HS-5 (cell line): ENCODE results near the gene RAB11A.

Experiments used
- DNase-seq: peaks from one replicate; pipeline ENCODE4 v3.0.0-alpha.2; 2012; ENCODE audit warnings: low read depth

RAB11A gene

DNA sequence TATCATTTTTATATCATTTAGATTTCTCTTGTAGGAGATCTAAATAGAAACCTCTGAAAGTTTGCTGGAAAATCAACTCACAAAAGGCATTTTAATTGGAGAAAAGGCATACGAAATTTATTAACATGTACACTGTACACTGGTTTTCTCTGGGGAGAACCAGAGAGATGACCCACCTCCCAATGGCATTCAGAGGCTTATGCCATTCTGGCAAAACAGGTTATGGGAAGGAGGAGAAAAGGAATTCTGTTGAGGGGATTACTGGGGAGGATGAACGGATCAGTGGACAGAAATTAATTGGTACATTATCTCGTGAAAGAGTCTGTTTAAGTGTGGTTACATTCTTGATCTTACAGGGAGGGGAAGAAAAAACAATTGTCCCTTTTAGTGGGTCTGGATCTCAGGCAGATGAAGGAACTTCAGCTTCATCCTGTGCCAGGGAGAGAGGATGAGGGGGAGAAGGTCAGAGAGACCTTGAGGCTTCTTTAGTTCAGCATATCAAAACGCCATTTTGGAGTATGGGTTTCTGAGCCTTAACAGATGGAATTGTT lies 16.5 kb downstream of the RAB11A start:
- DNase-seq = no peak

DNA sequence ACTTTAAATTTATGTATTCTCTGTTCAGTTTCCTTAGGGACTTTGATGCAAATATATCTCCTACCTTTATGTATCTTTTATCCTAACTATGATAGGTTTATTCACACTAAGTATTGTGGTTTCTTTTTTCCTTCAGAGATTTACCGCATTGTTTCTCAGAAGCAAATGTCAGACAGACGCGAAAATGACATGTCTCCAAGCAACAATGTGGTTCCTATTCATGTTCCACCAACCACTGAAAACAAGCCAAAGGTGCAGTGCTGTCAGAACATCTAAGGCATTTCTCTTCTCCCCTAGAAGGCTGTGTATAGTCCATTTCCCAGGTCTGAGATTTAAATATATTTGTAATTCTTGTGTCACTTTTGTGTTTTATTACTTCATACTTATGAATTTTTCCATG lies 18.3 kb downstream of the RAB11A start:
- no peak for DNase-seq

DNA sequence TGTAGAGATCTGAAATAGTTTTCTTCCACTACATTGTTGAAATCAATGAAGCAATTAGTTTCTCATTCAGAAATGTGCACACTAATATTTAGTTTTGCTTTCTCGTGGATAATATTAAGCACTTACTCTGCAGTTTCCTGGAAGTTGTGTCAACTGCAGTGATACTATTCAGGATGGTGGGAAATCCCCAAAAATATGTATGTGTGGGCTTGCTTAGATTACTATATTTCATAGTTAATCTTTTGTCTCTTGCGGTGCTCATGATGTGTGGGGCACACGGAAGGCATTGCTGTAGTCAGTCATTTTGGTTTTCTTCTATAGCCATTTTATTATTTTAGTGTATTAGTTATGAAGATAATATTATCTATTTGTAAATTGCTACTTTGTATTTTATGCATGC lies 19.7 kb downstream of the RAB11A start:
- no peak for DNase-seq

DNA sequence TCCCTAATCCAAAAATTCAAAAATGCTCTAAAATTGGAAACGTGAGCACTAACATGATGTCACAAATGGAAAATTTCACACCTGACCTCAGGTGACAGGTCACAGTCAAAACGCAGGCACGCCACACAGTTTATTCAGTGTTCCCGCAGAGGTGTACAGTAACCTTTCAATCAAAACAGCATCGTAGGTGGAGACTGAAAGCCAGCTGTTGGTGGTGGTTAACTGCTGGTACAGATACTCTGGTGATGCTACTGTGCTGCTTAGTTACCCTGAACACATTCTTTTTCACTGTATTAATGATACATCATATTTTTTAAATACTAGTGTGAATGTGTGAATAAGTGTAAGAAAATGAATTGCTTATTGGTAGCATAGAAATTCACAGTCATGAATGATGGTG lies 23.8 kb downstream of the RAB11A start:
- DNase-seq = no peak

DNA sequence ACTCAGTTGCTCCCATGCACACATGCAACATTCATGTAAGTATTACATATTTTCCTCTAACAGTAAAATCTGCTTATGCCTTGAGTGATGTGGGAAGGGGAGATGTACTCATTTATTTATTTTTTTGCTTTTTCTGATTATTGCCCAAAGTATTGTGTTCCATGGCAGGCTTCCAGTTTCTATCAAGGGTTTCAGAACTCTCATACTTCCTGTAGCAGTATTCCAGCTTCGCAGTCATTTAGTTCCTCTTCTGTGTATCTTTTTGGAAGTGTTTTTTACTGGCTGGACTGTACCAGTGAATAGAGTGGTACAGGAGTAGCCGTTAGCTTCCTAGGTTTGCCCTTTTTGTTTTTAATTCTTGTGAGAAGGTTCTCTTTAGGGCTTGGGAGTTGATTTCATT lies 26.9 kb downstream of the RAB11A start:
- no peak for DNase-seq

DNA sequence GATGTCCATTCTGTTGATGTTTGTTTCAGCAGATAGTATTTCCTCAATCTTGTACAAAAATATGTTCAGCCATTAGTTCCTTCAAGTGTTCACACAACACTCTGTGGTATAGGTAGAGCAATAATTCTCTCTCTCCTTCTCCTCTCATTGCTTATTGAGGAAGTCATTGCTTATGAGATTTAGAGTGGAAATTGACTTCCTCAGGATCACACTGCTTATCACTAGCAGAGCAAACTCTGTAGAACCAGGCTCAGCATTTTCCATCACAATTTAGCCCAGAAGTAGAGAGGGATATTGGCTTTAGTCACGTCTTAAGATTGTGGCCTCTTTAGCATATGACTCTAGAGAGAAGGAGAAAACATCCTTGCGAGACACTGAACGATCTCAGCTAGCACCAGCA lies 31.2 kb downstream of the RAB11A start:
- DNase-seq = no peak

DNA sequence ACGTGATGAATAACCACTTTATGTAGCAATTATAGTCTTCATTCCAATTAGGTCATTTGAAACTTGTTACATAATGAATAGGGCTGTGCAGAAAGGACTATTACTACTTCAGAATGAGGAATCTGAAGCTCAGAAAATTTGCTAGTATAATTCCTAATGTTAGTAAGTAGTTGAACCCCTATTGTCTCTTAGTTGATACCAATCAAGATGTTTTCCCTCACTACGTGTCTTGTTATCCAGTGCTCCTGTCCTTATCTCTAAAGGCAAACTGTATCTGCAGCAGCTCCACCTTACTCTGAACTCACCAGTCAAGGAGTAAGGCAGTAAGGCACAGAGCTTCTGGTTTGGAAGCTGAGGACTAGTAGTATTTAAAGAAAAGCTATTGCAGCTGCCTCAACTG lies 32.0 kb downstream of the RAB11A start:
- DNase-seq = no peak

DNA sequence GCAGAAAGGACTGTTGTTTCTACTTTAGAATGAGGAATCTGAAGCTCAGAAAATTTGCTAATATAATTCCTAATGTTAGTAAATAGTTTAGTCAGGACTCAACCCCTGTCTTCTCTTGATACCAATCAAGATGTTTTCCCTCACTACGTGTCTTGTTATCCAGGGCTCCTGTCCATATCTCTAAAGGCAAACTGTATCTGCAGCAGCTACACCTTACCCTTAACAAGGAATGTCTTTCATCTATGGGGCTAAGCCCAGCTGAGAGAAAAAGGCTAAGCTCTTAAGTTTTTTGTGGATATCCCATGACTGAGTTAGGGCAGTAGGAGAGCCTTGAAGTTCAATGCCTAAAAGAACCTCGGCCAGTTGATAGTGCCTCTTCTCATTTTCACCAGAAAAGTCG lies 32.5 kb downstream of the RAB11A start:
- DNase-seq = no peak

DNA sequence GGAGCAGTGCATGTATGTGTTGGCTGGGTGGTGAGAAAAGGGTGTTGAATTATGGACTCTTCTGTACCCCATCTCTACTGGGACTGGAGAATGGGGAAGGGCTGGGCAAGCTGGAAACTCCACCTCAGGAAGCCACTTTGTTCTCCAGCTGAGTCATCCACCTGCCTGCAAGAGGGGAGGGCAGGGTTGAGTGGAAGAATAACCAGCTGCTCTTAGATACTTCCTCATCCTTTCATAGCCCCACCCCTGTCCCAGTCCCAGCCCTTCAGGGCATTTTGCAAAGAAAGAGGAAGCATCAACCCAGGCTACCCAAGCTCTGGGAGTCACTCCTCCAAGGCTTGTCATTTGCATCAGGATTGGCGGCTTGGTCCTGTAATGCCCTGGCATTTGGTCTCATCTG lies 33.1 kb downstream of the RAB11A start:
- DNase-seq = no peak

DNA sequence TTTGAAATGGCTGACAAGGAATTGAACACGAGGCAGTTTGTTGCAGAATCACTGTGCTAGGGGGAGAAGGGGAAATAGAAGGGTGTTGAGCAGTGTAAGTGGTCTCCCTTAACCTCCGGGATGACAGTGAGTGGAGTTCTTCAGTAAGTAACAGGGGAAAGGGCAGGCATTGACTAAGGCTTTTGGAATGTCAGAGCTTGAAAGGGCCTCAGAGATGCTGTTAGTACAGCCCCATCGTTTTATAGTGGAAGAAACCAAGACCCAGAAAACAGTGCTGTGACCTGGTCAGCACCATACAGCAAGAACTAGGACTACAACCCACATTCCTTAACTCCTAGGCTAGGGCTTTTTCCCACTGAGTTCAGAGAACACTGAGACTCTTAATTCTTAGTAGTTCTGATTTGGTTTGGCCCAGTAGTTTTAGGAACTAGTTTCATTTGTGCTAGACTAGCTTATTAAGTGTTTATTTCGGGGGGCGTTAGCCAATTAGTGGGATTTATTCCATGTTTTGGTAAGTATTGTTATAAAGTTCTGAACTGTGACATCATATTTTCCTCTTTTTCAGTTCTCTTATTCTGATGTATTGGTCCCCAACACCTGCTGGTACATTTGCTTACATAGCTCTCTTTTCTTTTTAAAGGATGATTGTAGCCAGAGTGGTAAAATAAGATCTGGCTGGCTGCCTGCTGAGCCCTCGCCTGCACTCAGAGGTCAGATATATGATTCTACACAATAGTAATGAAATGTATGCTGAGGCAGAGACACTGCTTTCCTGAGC lies 34.2 kb downstream of the RAB11A start:
- DNase-seq = no peak

DNA sequence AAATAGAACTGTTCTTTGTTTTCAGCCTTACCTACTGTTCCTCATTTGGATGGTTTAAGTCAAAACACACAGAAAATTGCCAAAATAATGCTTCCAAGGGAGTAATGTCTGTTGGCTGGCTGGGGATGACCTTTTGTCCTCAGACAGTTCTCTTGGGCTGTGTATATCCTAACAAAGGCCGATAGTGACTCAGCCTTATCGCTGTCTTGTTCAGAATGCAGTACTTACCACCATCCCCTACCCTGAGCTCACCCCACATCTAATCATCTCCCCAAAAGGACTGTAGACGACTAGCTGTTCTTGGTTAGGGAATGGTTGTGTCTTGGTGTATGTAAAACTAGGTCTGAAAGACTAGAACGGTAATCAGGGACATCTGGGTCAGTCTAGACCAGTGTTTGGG lies 35.0 kb downstream of the RAB11A start:
- DNase-seq = no peak

DNA sequence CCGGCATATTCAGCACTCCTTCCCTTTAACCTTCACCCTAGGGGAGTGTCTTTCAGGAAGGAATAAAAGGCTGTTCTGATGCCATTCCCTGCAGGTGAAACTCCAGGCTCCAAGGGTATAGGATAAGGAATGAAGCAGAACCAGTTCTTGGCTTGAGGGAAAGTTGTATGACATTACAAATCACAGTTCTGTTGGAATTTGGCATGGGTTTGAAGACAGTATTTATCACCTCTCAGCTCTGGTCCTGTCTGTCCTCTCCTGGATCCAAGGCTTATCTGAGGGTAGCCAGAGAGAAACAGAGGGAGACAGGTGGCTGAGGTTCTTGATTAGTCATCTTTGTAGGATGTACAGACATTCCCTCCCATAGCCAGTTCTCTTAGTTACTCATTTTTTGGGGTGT lies 37.1 kb downstream of the RAB11A start:
- no peak for DNase-seq

DNA sequence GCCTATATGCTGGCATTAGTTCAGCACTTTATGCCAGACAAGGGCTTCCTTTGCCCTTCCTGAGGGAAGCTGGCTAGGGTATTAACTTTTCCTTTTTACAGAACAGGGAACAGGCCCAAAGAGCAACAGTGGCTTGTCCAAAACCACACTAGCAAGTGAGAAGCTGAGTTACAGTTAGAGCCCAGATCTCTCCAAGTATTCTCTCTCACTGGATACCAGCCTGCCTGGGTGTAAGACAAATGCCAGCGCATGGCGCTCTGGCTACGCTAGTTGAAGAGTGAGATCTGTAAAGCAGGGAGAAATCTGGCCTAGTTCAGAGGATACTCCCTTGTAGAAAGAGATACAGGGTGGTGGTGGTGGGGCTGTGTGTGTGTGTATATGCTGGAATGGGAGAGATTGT lies 38.4 kb downstream of the RAB11A start:
- DNase-seq = no peak

DNA sequence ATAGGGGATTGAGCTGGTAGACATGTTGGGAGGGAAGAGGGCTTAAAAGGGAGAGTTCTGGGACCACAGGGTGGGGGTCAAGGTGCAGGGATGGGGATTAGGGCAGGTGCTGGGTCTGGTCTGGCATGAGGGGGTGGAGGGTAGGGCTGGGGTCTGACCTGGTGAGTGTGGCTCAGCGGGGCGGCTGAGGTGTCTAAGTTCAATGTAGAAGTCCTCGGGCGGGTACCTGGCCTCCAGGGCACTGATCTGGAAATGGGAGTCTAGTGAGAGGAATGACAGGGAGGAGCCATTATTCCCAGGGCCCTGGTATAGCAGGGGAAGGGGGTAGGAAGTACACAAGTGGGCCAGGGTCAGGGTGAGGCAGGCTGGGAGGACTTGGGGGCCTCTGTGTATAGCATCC lies 39.6 kb downstream of the RAB11A start:
- no peak for DNase-seq

DNA sequence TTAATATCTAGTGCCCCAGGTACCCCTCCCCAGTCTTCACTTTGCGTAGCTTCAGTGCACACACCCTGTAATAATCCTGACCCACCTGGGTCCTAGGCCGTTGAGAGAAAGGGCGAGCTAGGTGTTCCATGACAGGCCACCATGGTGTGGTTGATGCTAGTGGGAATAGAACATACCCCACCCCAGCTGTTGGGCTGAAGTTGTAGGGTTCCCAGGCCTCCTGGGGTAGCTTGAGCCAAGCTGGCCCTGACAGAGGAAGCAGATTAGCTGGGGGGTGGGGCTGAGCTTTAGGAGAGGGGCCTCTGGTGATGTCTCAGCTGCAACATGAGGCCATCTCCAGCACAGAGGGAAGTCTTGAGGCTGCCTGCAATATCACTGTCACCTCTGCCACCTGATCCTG lies 40.5 kb downstream of the RAB11A start:
- no peak for DNase-seq

DNA sequence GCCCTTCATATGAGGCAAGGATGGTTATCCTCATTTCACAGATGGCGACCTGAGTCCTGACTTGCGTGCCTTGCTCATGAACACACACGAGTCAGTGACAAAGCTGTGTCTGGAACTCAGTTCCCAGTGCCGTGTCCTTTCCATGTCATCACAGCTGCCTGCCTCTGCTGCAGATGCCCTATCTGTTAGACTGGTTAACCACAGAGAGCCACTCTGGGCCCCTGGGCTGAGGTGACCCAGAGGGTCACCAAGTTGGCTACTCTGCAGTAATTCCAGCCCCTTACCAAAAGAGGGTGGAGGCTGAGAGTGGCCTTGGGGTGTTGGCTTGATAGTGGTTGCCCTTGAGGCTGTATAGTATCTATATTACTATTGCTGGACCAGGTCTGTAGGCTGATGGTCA lies 41.0 kb downstream of the RAB11A start:
- no peak for DNase-seq

DNA sequence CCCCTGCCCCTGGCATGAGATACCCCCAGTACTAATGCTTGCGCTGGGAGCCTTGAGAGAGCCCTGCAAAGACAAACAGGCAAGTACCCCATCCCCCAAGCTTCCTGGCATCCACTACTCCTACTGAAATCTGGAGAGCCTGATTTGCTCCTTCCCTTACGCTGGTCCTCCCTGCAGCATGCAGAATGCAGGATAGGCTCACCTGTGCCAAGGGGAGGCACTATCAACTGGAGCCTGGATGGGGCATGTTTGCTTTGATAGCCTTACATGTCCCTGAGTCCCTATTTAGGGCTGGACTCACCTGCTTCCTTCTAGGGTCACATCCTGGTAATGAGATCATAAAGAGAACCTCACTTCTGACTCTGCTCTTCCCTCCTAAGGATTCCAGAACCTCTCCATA lies 42.9 kb downstream of the RAB11A start:
- DNase-seq = no peak

DNA sequence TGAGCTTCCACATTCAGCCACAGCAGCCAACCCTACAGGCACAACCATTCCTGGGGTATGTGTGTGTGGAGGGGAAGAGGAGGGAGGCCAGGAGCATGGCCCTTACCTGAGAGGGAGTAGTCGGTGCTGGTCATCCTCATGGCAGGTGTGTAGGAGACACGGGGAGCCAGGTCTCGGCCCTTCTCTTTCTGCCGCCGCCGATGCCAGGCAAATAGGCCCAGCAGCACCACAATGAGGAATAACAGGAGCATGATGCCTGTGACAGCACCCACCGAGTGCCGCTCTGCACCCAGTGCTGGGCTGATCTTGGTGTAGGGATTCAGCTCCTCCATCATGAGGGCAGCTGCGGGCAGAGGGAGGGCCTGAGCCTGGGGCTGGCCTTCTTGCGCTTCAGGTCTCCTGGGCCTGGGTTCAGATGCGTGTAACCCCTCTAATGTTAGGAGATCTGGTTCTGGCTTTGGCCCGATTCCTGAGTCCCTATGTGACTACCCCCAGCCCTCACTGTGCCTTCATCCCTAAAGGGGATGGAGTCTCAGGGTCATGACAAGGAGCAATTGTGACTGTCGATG lies 44.4 kb downstream of the RAB11A start:
- no peak for DNase-seq

DNA sequence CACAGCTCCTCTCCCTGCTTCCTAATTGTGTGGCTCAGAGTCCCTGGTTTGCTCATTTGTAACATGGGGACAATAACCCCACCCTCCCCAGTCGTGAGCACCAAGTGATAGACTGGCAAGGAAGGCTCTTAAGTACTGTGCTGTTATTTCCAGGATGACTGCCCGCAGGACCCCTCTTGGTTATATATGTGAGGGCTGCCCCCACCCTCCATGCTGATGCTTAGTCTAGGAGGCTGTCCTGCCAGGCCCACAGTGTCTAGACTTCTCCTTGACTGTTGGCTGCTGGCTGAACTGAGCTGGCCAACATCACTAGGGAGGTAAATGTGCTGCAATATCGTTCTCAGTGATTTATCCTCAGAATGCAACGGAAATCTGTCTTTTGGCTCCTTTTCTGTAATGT lies 45.1 kb downstream of the RAB11A start:
- DNase-seq = no peak

DNA sequence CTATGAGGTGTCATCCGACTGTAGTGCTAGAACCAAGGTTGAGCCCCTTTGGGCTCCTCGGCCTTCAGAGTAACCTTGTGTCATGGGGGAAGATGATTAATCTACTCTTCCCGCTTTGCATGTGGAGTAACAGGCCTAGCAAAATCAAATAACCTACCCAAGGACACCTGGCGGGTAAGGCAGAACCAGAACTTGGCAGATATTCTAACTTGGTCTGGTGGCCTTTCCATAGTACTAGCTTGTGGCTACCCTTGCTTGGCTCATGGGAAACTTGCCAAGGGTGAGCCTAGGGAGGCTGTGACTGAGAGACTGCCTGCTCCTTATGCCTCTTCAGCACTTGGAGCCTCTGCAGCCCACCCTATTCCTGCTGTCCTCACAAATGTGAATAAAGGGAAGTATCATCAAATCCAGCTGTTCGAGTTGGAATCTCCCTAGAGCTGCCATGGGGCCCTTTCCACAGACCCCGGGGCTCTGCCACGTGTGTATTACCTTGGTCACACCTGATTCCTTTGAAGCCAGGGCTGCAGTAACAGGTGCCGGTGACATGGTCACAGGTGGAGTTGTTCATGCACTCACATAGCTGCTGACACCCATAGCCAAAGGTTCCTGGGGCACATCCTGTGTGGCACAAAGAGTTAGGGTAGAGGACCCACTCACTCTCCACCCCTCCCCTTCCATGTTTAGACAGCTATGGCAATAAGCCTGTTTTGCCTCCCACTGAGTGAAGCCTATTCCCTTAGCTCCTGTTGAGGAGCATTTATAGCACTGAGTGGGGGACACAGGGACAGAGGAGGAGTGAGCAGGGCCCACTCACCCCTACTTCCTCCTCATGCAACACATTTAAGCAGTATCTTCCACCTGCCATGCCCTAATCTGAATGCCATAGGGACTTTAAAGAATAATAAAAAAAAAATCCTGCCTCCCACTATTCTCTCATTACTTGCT lies 46.0 kb downstream of the RAB11A start:
- DNase-seq = no peak

DNA sequence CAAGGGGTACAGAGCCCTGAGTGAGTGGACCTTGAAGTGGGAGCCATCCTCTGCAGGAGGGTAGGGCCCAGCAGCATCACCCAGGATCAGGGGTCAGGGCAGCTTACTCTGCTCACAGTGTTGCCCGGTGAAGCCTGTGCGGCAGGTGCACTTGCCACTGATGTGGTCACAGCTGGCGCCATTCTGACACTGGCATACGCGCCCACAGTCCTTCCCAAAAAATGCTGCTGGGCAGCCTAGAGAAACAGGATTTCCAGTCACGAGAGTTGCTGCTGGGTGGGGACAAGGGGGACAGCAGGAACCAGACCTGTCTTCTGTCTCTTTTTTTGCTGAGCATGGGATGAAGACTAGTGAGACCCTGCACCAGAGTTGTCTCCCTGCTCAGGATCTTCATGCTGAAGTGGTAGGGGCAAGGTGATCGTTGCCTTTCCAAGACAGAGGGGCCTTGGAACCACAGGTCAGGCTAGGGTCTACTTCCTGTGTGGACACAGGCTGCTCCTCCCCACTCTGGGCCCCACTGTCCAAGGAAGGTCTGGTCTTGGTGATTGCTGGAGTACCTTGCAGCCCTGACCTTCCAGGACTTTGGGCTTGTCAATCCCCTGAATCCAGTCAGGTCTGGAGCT lies 46.9 kb downstream of the RAB11A start:
- DNase-seq = no peak

DNA sequence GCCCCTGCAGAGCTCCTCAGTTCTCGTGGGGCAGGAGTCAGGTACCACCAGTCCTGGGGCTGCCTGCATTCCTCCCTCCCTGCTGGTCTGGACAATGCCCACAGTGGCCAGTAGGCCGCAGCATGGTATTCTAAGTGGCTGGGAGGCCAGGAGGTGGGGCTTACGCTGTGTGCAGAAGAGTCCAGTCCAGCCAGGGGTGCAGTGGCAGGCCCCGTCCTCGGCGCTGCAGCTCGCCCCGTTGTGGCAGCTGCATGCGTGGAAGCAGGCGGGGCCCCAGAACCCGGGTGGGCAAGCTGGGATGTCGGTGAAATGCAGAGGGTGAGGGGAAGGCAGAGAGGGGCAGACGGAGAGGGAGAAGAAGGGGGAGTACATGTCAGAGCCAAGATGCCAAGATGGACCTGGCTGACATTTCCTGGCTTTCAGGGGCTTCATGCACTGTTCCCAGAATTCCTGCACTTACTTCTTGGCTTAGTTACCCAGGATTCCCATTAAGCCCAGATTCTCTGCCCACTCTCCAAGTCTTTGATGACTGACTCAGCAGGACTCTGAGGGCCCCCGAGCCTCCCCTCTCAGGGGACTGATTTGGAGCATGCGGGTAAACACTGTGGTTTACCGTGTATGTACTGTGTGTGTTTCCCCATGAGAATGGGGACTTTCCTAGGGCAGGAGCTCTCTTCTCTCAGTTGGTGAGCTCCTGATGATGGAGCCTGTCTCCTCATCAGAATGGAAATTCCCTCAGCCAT lies 47.5 kb downstream of the RAB11A start:
- DNase-seq = no peak
